ENCODE measurements around the gene TLN1.

DNA sequence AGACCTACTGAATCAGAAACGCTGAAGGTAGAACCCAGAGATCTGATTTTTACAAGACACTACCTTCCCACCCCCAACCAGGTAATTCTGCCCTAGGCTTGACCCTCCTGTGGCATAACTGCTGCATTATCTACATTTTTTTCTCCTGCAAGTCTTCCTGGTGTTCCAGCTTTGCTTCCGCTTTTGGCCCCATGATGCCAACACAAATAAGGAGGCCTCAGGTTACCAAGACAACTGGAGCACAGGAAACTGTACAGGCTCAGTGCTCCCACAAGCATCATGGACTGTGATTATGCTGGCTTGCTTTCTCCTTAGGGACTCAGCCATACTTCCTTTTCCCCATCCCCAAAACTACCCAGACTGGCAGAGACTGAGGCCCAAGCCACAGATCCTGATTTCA, 28.7 kb upstream of the TLN1 start:
- TF ChIP-seq, protein P1, sequence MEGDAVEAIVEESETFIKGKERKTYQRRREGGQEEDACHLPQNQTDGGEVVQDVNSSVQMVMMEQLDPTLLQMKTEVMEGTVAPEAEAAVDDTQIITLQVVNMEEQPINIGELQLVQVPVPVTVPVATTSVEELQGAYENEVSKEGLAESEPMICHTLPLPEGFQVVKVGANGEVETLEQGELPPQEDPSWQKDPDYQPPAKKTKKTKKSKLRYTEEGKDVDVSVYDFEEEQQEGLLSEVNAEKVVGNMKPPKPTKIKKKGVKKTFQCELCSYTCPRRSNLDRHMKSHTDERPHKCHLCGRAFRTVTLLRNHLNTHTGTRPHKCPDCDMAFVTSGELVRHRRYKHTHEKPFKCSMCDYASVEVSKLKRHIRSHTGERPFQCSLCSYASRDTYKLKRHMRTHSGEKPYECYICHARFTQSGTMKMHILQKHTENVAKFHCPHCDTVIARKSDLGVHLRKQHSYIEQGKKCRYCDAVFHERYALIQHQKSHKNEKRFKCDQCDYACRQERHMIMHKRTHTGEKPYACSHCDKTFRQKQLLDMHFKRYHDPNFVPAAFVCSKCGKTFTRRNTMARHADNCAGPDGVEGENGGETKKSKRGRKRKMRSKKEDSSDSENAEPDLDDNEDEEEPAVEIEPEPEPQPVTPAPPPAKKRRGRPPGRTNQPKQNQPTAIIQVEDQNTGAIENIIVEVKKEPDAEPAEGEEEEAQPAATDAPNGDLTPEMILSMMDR (conservative IDR thresholded peaks at IDR 0.05; ENCODE audit: low read depth, low read length), result no peak
- no peak for TF ChIP-seq POLR2A (IDR thresholded peaks at IDR 0.05; ENCODE audit: low read depth, low read length)
- no peak for TF ChIP-seq NFE2L2 (IDR thresholded peaks at IDR 0.05; ENCODE audit: low read depth, low read length)
